T-helper 2 cell treated with Interferon-gamma antibody and Interleukin-4, amounts not matched to agents 5 μg/mL and 100 μg/mL, for 36 hours (primary cell): ENCODE measurements around the gene CDC45.

Source experiments
- DNase-seq: peaks from one replicate; pipeline ENCODE4 v3.0.0; 2021; ENCODE audit warnings: low spot score
- H3K27ac Mint-ChIP-seq: one replicate; pipeline ENCODE4 v1.8.0; 2021; ENCODE audit warnings: mild to moderate bottlenecking, mixed read lengths
- H3K27me3 Mint-ChIP-seq: one replicate; pipeline ENCODE4 v1.8.0; 2021; ENCODE audit warnings: low read depth, mixed read lengths
- H3K36me3 Mint-ChIP-seq: one replicate; pipeline ENCODE4 v1.8.0; 2021; ENCODE audit warnings: low read depth, mixed read lengths
- H3K4me1 Mint-ChIP-seq: one replicate; pipeline ENCODE4 v1.8.0; 2021; ENCODE audit warnings: low read depth, mixed read lengths
- H3K4me3 Mint-ChIP-seq: one replicate; pipeline ENCODE4 v1.8.0; 2022; ENCODE audit warnings: mild to moderate bottlenecking, moderate library complexity, mixed read lengths
- H3K9me3 Mint-ChIP-seq: one replicate; pipeline ENCODE4 v1.8.0; 2021; ENCODE audit warnings: mixed read lengths

Gene CDC45

DNA sequence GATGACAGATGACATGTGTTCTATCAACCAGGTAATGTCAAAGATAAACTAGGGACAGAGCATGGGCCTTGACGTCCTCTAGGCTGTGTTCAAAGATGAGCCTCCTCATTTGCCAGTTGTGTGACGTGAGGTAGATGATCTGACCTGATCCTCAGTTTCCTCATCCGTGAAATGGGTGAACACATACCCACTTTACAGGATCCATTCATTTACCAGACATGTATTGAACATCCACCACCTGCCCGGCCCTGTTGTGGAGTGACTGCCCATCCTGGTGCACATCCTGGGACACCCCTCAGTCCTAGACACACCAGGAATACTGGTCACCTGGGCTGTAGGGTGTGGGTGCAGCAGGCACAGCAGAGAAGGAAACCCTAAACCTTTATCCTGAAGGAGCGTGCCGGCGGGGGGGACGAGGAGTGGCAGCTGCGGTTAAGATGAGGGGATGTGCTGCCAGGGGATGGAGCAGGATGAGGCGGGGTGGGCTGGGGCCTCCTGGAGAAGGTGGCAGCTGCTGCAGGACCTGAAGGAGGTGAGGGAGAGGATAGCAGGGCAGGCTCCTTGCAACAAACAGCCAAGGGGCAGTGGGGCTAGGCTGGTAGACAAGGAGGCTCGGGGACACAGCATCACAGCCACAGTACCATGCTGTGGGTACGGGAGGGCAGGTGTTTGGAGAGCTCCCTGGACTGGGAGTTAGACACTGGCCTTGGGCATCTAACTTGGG, 36.1 kb downstream of the CDC45 start:
- DNase-seq = no peak
- H3K27ac Mint-ChIP-seq = no peak overlapping the region
- no peak overlapping the region for H3K4me3 Mint-ChIP-seq
- H3K9me3 Mint-ChIP-seq = no peaks in the 10 kb centered on the region
- no peaks in the 10 kb centered on the region for H3K27me3 Mint-ChIP-seq
- H3K4me1 Mint-ChIP-seq = no peaks in the 10 kb centered on the region
- peaks cover 58% of the 10 kb centered on the region for H3K36me3 Mint-ChIP-seq

DNA sequence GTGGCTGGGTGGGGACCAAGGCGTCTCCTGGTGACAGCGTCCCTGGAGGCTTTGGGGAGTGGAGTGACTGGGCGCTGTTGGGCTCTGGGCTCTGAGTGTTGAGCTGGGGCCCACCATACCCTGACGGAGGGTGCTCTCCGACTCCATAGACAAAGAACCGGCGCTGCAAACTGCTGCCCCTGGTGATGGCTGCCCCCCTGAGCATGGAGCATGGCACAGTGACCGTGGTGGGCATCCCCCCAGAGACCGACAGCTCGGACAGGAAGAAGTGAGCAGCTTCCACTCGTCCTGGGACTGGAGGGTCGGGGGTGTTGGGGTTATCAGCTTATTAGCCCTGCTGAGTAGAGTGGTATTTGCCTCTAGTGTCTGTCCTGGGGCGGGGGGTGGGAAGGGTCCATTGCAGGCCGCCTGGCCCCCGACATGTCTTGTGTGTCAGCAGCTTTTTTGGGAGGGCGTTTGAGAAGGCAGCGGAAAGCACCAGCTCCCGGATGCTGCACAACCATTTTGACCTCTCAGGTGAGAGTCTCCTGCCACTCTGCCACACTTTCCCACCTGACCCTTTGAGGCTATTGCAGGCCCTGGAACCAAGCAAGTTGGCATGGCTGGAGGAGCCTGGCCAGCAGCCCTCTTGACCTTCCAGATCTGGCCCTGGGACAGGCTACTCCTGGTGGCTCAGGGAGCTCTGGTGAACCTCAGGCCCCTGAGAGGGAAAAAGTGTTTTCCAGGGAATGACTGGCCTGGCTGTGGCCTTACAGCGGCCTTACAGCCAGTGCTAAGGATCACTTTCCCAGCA, 36.9 kb downstream of the CDC45 start:
- no peak for DNase-seq
- no peaks in the 10 kb centered on the region for H3K27me3 Mint-ChIP-seq
- peaks cover 51% of the 10 kb centered on the region for H3K36me3 Mint-ChIP-seq
- H3K9me3 Mint-ChIP-seq = no peaks in the 10 kb centered on the region
- H3K4me1 Mint-ChIP-seq = no peaks in the 10 kb centered on the region
- no peak overlapping the region for H3K4me3 Mint-ChIP-seq
- no peak overlapping the region for H3K27ac Mint-ChIP-seq

DNA sequence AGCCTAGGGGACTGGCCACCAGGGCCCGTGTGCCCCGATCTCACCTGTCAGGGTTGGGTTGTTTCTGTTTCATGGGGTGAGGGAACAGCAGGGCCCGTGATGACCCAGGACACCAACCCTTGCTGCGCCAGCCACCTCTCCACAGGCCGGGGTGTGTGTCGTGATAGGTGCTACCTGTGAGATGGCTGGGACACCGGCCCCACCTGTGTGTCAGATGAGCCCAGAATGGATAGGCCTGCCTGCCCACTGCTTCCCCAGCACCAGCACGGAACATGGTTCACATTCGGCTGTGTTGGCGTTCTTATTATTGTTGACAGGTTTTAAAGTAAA, 37.4 kb downstream of the CDC45 start:
- peaks cover 51% of the 10 kb centered on the region for H3K36me3 Mint-ChIP-seq
- no peak for DNase-seq
- H3K9me3 Mint-ChIP-seq = no peaks in the 10 kb centered on the region

DNA sequence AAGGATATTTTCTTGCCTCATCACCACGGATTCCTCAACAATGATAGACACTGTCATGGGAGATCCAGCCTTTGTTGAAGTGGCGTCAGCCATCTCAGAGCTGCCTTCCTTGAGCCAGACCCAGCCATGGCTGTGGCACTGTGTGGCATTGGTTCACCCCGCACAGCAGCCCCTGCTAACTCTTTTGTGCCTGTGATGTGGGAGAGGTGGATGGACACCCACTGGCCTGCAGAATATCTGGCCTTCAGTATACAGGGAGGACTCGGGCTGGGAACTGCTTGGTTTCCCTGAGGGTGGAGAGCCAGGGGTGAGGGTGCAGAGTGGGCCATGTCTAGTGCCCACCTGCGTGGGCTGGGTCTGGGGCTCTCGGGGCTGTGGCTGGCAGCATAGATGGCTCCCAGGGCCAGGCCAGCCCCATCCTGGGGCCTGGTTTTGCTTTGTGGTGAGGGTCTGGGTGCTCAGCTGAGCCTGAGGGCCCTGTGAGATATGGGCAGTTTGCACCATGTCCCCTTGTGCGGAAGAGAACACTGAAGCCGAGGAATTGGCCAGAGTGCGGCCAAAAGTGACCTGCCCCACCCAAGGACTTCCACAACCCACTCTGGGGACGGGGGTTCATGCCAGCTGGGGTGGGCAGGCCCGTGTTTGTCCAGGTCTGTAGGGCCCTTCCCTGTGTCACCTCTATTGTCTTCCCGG, 38.3 kb downstream of the CDC45 start:
- H3K27me3 Mint-ChIP-seq = peaks cover 4% of the 10 kb centered on the region

More for the DNA sequence above, 37.4 kb downstream of the CDC45 start:
- Mint-ChIP-seq H3K27ac (no peak overlapping the region), H3K27me3 (no peaks in the 10 kb centered on the region), H3K4me1 (no peaks in the 10 kb centered on the region), H3K4me3 (no peak overlapping the region)

DNA sequence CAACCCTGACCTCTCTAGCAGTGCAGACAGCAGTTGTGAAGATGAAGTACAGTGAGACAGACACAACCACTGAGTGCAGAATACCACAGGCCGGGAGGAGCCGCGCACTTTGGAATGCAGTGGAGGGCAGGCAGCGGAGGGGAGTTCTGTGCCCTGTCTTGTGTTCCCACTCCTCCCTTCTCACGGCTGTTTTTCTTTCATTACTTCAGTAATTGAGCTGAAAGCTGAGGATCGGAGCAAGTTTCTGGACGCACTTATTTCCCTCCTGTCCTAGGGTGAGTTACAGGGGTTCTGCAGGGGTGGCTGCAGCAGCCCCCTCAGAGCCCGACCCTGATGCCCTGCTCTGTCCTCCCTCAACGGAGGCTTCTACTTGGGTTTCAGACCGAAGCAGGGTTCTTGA, 38.9 kb downstream of the CDC45 start:
- Mint-ChIP-seq H3K9me3 (no peaks in the 10 kb centered on the region), H3K4me1 (peaks cover 2% of the 10 kb centered on the region), H3K4me3 (no peak overlapping the region), H3K27ac (peak overlapping the region; percentile 65), H3K36me3 (peaks cover 41% of the 10 kb centered on the region), H3K27me3 (peaks cover 6% of the 10 kb centered on the region)
- no peak for DNase-seq

More for the DNA sequence above, 38.3 kb downstream of the CDC45 start:
- peaks cover 46% of the 10 kb centered on the region for H3K36me3 Mint-ChIP-seq
- no peaks in the 10 kb centered on the region for H3K9me3 Mint-ChIP-seq
- H3K27ac Mint-ChIP-seq = peak overlapping the region; percentile 65
- H3K4me1 Mint-ChIP-seq = peaks cover 2% of the 10 kb centered on the region
- DNase-seq = no peak
- H3K4me3 Mint-ChIP-seq = no peak overlapping the region

DNA sequence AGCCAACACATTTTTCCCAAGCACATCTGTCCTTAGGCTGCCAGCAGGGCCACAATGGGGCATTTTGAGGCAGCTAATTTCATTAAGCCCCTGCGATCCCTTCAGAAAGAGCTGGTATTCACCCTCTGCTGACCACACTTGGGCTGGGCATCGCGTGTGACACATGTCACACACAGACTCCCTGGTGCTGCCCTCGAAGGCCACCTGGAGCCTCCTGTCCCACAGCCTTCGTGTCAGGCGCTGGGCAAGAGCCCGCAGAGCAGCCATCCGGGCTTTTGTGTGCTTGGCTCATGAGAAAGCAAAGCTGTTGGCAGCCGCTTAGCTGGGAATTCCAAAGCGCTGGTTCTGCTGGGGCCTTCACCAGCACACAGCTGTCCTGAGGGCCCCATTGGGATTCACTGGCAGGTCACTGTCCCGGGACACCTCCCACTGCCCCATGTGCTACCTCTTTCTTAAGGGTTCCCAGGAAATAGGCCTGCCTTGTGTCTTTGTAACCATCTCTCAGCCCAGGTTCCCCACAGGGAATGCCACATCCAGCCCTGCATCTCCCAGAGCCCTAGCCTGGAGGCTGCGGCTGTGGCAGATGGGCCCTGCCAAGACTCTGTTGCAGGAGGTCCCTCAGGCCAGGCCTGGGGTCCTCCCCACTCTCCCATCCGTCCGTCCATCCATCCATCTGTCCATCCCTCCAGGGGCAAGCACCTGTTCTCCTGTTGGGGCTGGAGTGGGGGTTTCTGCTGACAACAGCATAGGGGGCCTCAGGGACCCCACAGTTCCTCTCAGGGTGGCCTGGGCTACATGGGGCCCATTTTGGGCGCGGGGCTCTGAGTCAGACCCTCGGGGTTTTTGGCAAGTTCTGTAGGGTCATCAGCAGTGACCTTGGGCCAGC, 39.6 kb downstream of the CDC45 start:
- Mint-ChIP-seq H3K4me1 (peaks cover 2% of the 10 kb centered on the region), H3K27me3 (peaks cover 10% of the 10 kb centered on the region), H3K4me3 (no peak overlapping the region), H3K36me3 (peaks cover 34% of the 10 kb centered on the region), H3K9me3 (no peaks in the 10 kb centered on the region), H3K27ac (no peak overlapping the region)
- DNase-seq = no peak

DNA sequence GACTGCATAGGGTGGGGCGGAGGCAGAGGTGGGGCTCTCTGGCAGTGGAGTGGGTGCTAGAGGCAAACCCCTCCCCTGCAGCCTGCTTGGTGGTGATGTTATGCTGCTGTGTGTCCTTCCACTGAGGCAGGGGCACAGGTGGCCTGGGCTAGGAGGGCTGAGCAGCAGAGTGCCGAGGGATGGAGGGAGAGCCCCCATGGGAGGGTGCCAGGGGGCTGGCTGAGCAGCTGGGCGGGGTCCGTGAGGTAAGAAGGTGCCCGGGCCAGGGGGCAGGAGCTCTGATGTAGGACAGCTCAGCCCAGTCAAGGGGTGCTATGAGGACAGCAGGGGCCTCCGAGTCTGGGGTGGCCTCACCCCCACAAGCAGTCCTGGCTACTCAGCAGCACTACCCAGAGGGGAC, 40.3 kb downstream of the CDC45 start:
- Mint-ChIP-seq H3K9me3 (no peaks in the 10 kb centered on the region), H3K4me1 (peaks cover 5% of the 10 kb centered on the region), H3K27me3 (peaks cover 15% of the 10 kb centered on the region), H3K4me3 (no peak overlapping the region), H3K27ac (no peak overlapping the region), H3K36me3 (peaks cover 28% of the 10 kb centered on the region)
- DNase-seq = no peak

DNA sequence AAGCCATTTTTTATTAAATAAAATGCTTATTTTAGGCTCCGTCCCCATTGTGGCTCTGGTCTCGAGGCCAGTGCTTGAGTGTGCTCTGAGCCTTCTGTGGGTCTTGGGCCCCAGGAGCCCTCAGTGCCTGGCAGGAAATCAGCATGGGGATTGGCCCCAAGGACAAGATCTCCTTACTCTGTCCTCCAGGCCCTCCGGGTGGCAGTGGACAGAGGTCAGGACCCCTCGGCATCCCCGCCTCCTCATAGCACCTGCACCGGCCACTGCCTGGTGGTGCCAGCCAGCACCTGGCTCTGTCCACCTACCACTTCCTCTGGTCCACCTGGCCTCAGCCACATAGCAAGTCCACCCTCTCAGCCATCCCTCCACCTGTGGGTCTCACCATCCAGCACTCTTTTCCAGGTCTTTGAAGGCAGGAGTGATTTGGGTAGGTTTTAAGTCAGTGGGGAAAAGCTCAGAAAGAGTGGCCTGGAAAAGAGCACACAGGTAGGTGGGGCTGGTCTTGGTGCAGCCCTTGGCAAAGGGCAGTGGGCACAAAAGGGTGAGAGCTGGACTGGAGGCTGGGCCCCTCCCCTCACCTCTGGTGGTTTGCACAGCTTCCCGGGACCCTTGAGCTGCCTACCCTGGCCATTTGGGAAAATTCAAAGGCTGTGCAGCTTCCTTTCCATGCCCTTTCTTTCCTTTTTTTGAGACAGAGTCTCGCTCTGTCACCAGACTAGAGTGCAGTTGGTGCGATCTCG, 41.0 kb downstream of the CDC45 start:
- Mint-ChIP-seq H3K27me3 (peaks cover 19% of the 10 kb centered on the region), H3K4me1 (peaks cover 5% of the 10 kb centered on the region), H3K9me3 (no peaks in the 10 kb centered on the region), H3K27ac (no peak overlapping the region), H3K36me3 (peaks cover 21% of the 10 kb centered on the region), H3K4me3 (no peak overlapping the region)
- no peak for DNase-seq

DNA sequence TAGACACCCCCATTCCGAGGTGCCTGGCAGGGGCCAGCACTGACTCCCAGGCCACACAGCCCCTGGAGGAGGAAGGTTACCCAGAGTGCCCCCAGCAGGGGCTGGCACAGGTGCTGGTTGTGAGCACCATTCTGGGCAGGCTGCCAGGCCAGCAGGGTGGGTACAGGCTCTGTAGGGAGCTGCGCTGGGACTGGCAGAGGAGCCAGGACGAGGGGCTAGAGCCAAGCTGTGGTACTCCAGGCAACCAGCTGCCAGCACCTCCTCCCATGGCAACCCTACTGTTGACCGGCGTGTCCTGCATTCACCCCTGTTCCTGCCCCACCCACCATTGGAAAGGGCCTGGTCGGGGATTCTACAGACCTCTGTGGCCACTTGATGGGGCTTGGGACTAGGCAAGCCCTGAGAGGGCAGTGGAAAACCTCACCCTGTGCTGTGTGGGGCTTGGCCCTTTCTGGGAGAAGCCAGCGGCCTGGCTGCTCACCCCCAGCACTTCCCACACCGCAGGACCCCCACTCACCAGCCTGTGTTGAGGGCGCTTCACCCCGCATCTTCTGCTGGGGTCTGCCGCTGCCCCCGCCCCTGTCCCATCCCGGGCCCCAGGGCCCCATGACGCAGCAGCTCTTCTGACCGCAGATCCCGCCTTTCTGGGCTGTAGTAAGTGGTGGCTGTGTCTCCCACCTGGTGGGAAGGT, 42.6 kb downstream of the CDC45 start:
- H3K4me3 Mint-ChIP-seq = peak overlapping the region; percentile 29
- H3K4me1 Mint-ChIP-seq = peaks cover 5% of the 10 kb centered on the region
- DNase-seq = no peak
- no peaks in the 10 kb centered on the region for H3K9me3 Mint-ChIP-seq
- H3K27ac Mint-ChIP-seq = no peak overlapping the region
- peaks cover 23% of the 10 kb centered on the region for H3K27me3 Mint-ChIP-seq
- peaks cover 14% of the 10 kb centered on the region for H3K36me3 Mint-ChIP-seq

DNA sequence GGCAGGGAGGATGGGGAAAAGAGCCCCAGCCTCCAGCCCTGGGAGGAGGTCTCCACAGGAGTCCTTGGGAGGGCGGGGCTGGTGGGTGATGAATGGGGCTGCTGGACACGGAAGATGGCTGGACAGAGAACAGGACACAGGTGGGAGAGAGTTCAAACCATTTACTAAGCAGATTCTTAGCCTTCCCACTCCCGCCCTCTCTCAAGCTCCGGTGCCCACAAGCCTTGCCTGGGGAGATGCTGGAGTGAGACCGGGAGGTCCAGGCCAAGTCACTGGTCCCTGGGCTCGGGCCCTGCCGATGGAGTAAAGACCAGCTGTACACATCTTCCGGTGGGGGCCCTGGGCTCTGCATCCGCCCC, 43.1 kb downstream of the CDC45 start:
- Mint-ChIP-seq H3K9me3 (no peaks in the 10 kb centered on the region), H3K4me1 (peaks cover 5% of the 10 kb centered on the region), H3K27ac (no peak overlapping the region), H3K27me3 (peaks cover 23% of the 10 kb centered on the region), H3K4me3 (peak overlapping the region; percentile 30), H3K36me3 (peaks cover 12% of the 10 kb centered on the region)
- no peak for DNase-seq

DNA sequence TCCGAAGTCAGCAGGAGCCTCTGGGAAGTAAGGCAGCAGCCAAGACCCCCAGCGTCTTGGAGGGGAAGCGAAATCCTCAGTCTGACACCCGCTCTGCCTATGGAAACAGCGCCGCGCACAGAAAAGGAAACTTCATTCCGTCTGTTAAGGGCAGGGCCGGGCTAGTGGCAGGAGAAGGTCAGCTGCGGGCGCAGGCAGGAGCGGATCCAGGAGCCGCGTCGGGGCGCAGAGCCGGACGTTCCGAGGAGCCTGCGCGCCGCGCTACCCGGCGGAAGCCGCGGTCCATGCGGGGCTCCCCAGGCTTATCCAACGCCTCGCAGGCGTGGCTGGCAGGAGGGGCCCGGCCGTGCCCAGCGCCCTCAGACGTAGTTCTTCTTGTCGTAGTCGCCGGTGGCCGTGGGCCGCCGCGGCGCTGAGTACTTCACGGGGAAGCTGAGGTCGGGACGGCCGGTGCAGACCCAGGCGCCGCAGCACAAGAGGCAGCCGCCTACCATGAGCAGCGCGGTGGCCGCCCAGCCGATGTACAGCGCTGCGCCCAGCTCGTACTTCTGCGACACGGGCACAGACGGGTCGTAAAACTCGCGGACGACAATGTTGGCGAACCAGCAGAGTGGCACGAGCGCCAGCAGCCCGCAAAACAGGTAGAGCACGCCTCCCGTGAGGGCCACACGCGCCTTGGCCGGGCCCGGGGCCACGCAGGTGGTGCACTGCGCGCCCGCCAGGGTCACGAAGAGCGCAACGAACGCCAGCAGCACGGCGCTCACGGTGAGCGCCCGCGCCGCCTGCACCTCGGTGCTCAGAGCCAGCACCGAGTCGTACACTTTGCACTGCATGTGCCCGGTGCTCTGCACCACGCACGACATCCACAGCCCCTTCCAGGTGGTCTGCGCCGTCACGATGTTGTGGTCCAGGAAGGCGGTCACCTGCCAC, 43.8 kb downstream of the CDC45 start:
- Mint-ChIP-seq H3K36me3 (peaks cover 10% of the 10 kb centered on the region), H3K9me3 (no peaks in the 10 kb centered on the region), H3K4me3 (peak overlapping the region; percentile 71), H3K27me3 (peaks cover 23% of the 10 kb centered on the region), H3K4me1 (peaks cover 5% of the 10 kb centered on the region), H3K27ac (peak overlapping the region; percentile 36)
- peak; percentile 45 for DNase-seq
